GM18505 (cell line): Measurements from ENCODE around the gene ART1.

Experiments
- ATAC-seq: cut with Tn5 transposase; IDR thresholded peaks from one replicate; pipeline ENCODE4 v1.9.1; 2021; ENCODE audit not compliant: unreplicated experiment
- POLR2A ChIP-seq: IDR thresholded peaks from 4 replicates; pipeline ENCODE4 v1.6.1; 2011; ENCODE audit warnings: borderline replicate concordance; ENCODE audit not compliant: insufficient read depth, insufficient read length; ENCODE audit errors: extremely low read depth

ART1 gene

DNA sequence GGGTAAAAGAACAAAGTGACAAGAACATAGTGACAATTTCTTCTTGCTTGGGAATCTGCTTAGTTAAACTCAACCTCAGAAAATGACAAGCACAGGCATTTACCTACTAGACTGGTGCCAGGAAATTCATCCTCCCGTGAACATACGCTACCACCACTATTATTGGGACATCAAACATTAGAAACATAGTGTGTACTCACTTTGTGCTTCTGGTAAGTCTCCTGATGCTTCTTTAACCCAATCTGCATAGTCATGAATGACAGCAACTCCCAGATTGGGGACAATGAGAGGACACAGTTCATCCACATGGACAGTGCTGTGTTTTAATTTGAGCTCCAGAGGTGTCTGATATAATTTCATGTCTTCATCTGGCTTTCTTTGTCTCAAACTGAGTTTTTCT lies 55.5 kb downstream of the ART1 start:
- ATAC-seq: no peak
- TF ChIP-seq POLR2A: no peak

DNA sequence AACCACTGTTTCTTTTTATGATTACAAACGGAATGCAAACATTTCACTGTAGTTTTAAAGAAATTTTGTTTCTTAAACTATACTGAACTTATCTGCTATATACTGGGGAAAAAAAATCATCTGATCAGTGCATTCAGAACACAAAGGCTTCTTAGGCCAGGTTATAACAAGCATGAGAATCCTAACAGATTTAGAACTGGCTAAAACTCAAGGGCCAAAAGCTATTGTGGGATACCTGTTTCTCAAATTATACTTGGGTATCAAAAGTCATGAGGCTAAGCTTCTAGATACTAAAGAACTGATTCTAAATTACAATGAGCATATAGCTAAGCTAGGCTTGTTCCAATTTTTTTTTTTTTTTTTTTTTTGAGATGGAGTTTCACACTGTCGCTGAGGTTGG lies 56.0 kb downstream of the ART1 start:
- ATAC-seq: no peak
- TF ChIP-seq POLR2A: no peak

DNA sequence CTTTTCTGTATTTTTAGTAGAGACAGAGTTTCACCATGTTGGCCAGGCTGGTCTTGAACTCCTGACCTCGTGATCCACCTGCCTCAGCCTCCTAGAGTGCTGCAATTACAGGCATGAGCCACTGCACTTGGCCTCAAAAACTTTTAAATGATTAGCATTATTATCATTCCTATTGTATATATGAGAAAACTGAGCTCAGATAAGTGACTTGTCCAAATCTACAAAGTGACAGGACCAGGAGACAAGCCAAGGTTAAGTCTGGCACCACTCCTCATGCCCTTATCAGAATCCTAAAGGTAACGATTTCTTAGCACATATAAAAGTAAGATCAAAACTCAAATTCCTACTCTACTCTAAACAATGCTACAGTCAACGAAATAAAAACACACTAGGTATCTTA lies 58.5 kb downstream of the ART1 start:
- TF ChIP-seq POLR2A: no peak
- ATAC-seq: no peak

- no peak for ATAC-seq
Measured at GRCh38 chr11:3707176-3707575, 62.2 kb downstream of the ART1 start.

GRCh38 chr11:3709977-3710376 lies 65.0 kb downstream of the ART1 start:
- TF ChIP-seq POLR2A: no peak
- no peak for ATAC-seq

More at GRCh38 chr11:3707176-3707575, 62.2 kb downstream of the ART1 start:
- TF ChIP-seq POLR2A: no peak

DNA sequence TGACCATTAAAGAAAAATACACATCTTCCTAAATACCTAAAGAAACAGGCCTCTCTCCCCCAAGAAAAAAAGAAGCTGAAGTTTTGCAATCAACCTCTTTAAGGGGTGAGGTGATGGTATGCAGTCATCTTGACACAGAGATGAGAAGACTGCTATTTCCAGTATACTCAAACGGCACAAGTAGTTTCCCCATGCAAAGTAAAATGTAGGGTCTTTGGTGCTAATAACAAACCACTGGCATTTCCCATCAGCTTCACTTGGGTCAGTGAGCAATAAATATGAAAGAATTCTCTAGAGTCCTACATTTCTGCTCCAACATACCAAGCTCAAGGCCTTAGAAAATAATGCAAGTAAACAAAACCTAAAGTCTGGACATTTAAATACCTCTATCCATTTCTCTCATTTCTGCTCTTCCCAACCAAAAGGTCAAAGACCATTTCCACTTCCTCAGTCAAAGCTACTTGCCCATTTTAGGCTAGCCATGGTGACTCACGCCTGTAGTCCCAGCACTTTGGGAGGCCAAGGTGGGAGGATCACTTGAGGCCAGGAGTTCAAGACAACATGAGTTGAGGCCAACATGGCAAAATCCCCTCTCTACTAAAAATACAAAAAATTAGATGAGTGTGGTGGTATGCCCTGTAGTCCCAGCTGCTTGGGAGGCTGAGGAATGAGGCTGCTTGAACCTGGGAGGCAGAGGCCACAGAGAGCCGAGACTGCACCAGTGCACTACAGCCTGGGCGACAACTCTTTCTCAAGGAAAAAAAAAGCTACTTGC lies 65.7 kb downstream of the ART1 start:
- no peak for ATAC-seq
- TF ChIP-seq POLR2A: no peak

- ATAC-seq: no peak
- no peak for TF ChIP-seq POLR2A
Measured at GRCh38 chr11:3712274-3712673, 67.3 kb downstream of the ART1 start.
